ENCODE results near the gene RPTN. TPM values are rescaled to one million over a fixed set of nuclear protein-coding genes. Genes with fewer than 3 reads are reported as not detected.

RPTN gene
- polyA plus RNA-seq, 2 of the 4 experiments (the other 2 are of a cell fraction), result not detected

DNA sequence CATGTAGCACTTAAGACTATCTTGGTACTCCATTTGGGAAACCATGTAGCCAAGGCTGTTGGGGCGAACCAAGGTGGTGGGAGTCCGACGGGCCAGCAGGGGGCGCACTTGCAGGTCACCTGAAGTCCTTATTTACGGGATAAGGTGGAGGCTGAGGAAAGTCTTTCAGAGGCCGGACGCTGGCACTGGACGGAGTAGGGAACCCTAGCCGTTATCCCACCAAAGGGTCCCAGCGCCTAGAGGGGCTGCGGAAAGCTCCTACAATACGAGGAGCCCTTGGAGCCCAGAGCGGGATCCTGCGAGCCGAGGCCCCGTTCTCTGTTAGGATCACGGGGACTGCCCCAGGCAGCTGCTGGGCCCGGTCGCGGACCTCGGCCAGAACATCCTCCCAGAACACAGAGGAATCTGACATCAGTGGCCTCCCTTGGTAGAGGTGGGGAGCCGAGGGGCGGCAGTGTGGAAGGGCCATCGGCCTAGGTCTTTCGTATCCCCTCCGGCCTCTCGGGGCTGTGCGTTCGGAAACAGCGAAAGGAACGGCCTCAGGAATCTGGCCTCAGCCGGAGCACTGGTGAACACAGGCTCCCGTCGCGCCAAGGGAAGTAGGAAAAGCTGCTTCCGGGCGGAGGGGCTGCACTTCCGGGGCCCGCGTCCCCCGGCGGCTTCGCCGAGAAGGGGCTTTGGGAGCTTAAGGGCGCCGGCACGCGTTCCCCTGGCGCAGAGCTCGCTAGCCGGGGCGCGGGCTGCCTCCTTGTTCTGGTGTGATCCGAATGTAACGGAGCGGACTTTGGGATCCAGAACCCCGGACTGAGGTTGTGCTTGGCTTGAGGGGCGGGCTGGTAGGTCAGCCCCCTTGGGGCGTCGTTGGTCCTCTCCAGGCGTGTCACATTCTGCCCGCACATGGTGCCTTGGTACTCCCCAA is 29.9 kb upstream of the RPTN start:
- CTCF ChIA-PET, result interaction anchor here (0.6 to 18.0 kb wide), 47 partner anchors 9 to 346 kb away, joined by 3 to 357 read pairs (median 4); partner anchors contain the start of genes HRNR, RPTN and TCHH
- Histone ChIP-seq H3K27ac (peak overlapping the region; percentile 88 to 89), H3K4me1 (peaks cover 14% of the 10 kb centered on the region), H3K4me3 (peak overlapping the region; percentile 80), H3K4me2 (peak overlapping the region; percentile 86), H3K9me3 (no peaks in the 10 kb centered on the region)
- WGBS (ENCODE audit: missing lambda C conversion rate), result 4% methylated on average over 33 of the region's 62 CpGs
- no peak for FAIRE-seq
- peak; percentile 46 to 91 for DNase-seq (ENCODE audit: low read depth in 1 of 2, low spot score in 1 of 2)
- peak; percentile 75 to 86 for ATAC-seq
- POLR2A ChIA-PET, result interaction anchor here (0.8 to 1.3 kb wide), 3 partner anchors 26 to 269 kb away, joined by 3 to 9 read pairs (median 6); no protein-coding TSS in a partner anchor
- TF ChIP-seq EHMT2 (IDR thresholded peaks at IDR 0.05; ENCODE audit: low read depth) (no peak), HOXA7 (CRISPR knock-in tag; IDR thresholded peaks at IDR 0.05) (no peak), POLR2A (IDR thresholded peaks at IDR 0.05; ENCODE audit: low read length) (peak; percentile 31; the same call in 1 of the 2 replicates), ZSCAN20 (CRISPR knock-in tag; IDR thresholded peaks at IDR 0.05) (no peak), NFE2L2 (conservative IDR thresholded peaks at IDR 0.05; ENCODE audit: low read length) (no peak), ZC3H11A (IDR thresholded peaks at IDR 0.05) (no peak), NPAS2 (CRISPR knock-in tag; IDR thresholded peaks at IDR 0.05; ENCODE audit: borderline replicate concordance) (no peak), RCOR1 (IDR thresholded peaks at IDR 0.05; ENCODE audit: low read depth, low read length) (no peak), BHLHE40 (IDR thresholded peaks at IDR 0.05; ENCODE audit: low read depth, low read length) (no peak), HOXB13 (CRISPR knock-in tag; IDR thresholded peaks at IDR 0.05; ENCODE audit: low read depth) (peak; percentile 18; the same call in 1 of the 2 replicates), HDAC2 (IDR thresholded peaks at IDR 0.05) (no peak), ESRRA (IDR thresholded peaks at IDR 0.05; ENCODE audit: borderline replicate concordance, low read length) (no peak), CBX2 (IDR thresholded peaks at IDR 0.05; ENCODE audit: borderline replicate concordance, low read depth) (no peak), MAZ (IDR thresholded peaks at IDR 0.05; ENCODE audit: borderline replicate concordance, low read depth, low read length) (no peak), MAFK (IDR thresholded peaks at IDR 0.05; ENCODE audit: partially characterized antibody) (no peak), SMC3 (IDR thresholded peaks at IDR 0.05) (peak; percentile 66), ZFP36 (IDR thresholded peaks at IDR 0.05; ENCODE audit: borderline replicate concordance, partially characterized antibody) (no peak), FOSL2 (IDR thresholded peaks at IDR 0.05) (no peak), FOSL2 (CRISPR knock-in tag; IDR thresholded peaks at IDR 0.05) (no peak), RAD21 (conservative IDR thresholded peaks at IDR 0.05 in 1 of 2, IDR thresholded peaks at IDR 0.05 in 1 of 2) (peak; percentile 39 to 49; a peak in 4 of 5 replicates), KDM5A (IDR thresholded peaks at IDR 0.05) (no peak), SREBF2 (IDR thresholded peaks at IDR 0.05) (no peak), CBX8 (IDR thresholded peaks at IDR 0.05) (no peak), PHF8 (IDR thresholded peaks at IDR 0.05; ENCODE audit: borderline replicate concordance, low read depth) (no peak), CEBPB (IDR thresholded peaks at IDR 0.05) (no peak), RNF2 (IDR thresholded peaks at IDR 0.05; ENCODE audit: borderline replicate concordance, low read depth) (no peak), FOXS1 (CRISPR knock-in tag; IDR thresholded peaks at IDR 0.05) (peak; percentile 51; the same call in 1 of the 2 replicates), TFCP2L1 (CRISPR knock-in tag; IDR thresholded peaks at IDR 0.05) (no peak)
- TF ChIP-seq, protein P1, sequence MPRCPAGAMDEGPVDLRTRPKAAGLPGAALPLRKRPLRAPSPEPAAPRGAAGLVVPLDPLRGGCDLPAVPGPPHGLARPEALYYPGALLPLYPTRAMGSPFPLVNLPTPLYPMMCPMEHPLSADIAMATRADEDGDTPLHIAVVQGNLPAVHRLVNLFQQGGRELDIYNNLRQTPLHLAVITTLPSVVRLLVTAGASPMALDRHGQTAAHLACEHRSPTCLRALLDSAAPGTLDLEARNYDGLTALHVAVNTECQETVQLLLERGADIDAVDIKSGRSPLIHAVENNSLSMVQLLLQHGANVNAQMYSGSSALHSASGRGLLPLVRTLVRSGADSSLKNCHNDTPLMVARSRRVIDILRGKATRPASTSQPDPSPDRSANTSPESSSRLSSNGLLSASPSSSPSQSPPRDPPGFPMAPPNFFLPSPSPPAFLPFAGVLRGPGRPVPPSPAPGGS (IDR thresholded peaks at IDR 0.05), result 0 out of 3 replicates have a peak, but pooled peaks have one; percentile 62
- TF ChIP-seq, protein P2, sequence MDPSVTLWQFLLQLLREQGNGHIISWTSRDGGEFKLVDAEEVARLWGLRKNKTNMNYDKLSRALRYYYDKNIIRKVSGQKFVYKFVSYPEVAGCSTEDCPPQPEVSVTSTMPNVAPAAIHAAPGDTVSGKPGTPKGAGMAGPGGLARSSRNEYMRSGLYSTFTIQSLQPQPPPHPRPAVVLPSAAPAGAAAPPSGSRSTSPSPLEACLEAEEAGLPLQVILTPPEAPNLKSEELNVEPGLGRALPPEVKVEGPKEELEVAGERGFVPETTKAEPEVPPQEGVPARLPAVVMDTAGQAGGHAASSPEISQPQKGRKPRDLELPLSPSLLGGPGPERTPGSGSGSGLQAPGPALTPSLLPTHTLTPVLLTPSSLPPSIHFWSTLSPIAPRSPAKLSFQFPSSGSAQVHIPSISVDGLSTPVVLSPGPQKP (IDR thresholded peaks at IDR 0.05; ENCODE audit: low read depth, low read length), result no peak
- TF ChIP-seq, protein P3, sequence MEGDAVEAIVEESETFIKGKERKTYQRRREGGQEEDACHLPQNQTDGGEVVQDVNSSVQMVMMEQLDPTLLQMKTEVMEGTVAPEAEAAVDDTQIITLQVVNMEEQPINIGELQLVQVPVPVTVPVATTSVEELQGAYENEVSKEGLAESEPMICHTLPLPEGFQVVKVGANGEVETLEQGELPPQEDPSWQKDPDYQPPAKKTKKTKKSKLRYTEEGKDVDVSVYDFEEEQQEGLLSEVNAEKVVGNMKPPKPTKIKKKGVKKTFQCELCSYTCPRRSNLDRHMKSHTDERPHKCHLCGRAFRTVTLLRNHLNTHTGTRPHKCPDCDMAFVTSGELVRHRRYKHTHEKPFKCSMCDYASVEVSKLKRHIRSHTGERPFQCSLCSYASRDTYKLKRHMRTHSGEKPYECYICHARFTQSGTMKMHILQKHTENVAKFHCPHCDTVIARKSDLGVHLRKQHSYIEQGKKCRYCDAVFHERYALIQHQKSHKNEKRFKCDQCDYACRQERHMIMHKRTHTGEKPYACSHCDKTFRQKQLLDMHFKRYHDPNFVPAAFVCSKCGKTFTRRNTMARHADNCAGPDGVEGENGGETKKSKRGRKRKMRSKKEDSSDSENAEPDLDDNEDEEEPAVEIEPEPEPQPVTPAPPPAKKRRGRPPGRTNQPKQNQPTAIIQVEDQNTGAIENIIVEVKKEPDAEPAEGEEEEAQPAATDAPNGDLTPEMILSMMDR (IDR thresholded peaks at IDR 0.05), result peak; percentile 88
- TF ChIP-seq, protein P4, sequence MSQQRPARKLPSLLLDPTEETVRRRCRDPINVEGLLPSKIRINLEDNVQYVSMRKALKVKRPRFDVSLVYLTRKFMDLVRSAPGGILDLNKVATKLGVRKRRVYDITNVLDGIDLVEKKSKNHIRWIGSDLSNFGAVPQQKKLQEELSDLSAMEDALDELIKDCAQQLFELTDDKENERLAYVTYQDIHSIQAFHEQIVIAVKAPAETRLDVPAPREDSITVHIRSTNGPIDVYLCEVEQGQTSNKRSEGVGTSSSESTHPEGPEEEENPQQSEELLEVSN (IDR thresholded peaks at IDR 0.05; ENCODE audit: borderline replicate concordance, low read depth), result peak; percentile 79
- TF ChIP-seq, protein P5, sequence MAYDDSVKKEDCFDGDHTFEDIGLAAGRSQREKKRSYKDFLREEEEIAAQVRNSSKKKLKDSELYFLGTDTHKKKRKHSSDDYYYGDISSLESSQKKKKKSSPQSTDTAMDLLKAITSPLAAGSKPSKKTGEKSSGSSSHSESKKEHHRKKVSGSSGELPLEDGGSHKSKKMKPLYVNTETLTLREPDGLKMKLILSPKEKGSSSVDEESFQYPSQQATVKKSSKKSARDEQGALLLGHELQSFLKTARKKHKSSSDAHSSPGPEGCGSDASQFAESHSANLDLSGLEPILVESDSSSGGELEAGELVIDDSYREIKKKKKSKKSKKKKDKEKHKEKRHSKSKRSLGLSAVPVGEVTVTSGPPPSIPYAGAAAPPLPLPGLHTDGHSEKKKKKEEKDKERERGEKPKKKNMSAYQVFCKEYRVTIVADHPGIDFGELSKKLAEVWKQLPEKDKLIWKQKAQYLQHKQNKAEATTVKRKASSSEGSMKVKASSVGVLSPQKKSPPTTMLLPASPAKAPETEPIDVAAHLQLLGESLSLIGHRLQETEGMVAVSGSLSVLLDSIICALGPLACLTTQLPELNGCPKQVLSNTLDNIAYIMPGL (CRISPR knock-in tag; IDR thresholded peaks at IDR 0.05; ENCODE audit: borderline replicate concordance), result no peak
- TF ChIP-seq, protein P6, sequence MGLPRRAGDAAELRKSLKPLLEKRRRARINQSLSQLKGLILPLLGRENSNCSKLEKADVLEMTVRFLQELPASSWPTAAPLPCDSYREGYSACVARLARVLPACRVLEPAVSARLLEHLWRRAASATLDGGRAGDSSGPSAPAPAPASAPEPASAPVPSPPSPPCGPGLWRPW (IDR thresholded peaks at IDR 0.05), result no peak
